Hippocampal formation (tissue), 2 donors: ENCODE data around the gene COCH.

Source experiments
- DNase-seq, 2 donors: peaks; one replicate each; lab custom pipeline; 2025; lab: John Stamatoyannopoulos, UW

The COCH gene

GRCh38 chr14:30874120-30874998, at the start of gene COCH:
Gene COCH (plus strand): TSS chr14:30874559. CDS start chr14:30874939, 380 bp downstream.
- no peak for DNase-seq

DNA sequence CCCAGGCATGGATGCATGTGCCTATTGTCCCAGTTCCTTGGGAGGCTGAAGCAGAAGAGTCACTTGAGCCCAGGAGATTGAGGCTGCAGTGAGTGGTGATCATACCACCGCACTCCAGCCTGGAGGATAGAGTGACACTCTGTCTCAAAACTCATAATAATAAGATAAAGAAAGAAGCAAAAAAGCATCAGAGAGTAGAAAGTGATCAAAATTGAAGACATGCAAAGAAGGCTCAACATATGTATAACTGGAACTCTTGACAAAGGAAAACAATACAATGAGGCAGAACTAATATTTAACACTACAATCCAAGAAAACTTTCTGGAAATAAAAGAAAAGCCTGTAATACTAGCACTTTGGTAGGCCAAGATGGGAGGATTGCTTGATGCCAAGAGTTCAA, 48.3 kb upstream of the COCH start:
- no peak for DNase-seq

GRCh38 chr14:30829853-30830252, 44.5 kb upstream of the COCH start:
- no peak for DNase-seq

- DNase-seq, result no peak
Measured at GRCh38 chr14:30834353-30834752, 40.0 kb upstream of the COCH start.

DNA sequence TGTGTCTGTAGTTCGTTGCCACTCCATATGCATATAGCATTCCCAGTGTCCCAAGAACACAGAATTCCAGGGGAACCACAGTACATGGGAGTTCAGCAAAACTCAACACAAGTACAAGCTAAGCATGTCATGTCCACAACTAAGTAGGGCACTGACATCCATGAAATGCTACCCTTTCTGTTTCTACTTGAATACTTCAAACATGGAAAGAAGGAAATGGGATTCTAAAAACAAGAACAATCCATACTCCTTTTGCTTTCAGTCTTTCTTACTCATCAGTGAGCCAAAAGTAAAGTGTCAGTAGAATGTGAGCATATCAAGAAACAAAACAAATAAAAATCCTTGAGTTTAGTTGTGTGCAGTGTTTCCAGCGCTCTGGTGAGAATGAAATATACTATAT, 36.0 kb upstream of the COCH start:
- DNase-seq, result no peak

DNA sequence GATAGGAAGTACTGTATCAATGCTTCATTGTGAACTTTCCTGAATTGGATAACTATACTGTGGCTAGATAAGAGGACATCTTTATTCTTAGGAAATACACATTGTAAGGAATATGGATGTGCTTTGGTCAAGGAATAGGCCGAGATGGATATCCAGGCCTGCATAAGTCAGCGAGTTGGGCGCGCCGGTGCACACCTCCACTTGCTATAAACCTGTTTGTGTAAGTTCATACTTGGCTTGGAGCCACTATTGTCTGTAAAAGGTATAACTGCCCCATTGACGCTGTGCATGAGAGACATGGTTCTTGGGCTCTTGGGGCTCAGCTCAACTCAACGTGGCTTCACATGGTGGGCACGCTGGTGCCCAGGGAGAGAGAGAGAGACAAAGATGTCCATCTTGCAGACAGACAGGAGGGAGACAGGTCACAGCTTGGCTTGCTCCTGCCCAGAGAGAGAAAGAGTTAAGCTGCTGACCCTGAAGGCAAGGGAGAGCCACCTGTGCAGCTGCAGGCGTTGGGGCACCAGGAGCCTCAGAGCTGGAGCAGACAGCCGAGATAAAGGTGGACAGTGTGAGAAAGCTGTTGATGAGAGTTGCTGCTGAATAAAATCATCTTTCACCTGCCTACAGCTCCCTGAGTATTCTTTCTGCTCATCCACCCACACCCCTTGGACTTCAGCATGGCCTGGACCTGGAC, 34.1 kb upstream of the COCH start:
- DNase-seq, result no peak

- no peak for DNase-seq
Measured at GRCh38 chr14:30842431-30842830, 31.9 kb upstream of the COCH start.

GRCh38 chr14:30848449-30849240, 25.7 kb upstream of the COCH start:
- DNase-seq, result no peak

DNA sequence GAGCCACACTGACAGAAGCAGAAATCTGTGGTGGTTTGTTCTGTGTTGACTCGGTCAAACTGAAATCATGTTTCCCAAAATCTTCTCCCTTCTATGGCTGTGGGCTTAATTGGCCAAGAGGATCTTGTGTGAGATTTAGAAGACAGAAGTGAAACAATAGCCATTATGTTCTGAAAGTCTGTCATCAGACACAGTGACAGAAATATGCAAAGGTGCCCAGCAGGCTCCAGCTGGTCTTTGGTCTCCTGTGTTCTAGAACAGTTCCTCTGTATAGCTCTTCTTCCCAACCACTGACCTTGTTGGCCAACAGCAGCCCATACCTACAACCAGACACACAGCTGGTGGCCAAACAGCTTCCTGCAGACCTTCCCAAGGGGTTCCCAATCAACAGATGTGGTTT, 25.0 kb upstream of the COCH start:
- no peak for DNase-seq

- no peak for DNase-seq
Measured at GRCh38 chr14:30849983-30850382, 24.4 kb upstream of the COCH start.

DNA sequence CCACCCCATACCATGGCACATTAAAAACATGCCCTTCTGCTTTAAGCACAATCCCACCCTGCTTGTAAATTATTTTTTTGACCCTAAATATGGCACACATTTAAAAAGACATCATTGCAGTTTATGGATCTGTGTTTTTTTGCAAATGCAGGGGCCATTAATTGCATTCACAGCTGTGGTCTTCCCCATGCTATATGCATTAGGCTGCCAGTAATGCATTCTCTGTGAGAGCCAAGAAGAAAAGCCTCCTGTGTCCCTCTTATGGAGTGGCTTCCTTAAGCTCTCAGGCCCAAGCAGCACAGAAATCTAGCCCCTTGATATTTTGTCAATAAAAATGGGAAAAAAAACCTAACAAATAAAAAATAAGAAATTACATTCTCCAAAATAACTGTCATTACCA, 20.4 kb upstream of the COCH start:
- DNase-seq, result no peak

DNA sequence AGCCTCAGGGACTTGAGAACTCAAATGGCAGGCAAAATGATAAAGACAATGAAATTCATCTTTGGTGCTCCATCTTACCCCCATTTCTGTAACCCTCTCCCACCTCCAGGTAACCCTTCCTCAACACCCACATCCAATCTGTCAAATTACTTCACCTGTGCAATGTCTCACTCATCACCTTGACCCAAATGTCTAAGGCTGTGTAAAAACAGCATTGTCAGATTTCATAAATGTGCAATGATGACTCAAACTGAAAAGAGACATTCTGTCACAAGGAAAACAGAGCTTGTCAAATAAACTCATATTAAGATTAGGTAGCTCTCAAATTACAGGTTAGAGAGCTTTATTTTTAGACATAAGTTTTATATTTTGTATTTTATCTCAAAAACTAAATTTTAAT, 19.9 kb upstream of the COCH start:
- no peak for DNase-seq

GRCh38 chr14:30855345-30856037, 18.9 kb upstream of the COCH start:
- no peak for DNase-seq

DNA sequence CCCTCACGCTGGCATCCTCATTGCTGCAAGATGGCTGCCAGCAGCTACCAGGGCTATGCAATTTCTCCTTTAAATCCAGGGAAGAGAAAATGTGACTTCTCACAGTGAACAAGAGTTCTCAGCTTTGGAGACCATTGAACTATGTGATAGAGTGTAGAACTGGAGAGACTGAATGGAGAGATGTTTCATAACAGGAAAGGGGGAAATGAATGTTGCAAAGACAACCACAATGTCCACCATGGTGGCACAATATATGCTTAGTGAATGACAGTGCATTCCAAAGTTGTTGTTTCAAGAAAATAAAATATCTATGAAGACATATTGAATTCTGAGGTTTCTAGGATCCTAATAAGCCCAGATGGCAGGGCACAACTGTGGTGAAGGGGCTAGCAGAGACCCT, 13.2 kb upstream of the COCH start:
- no peak for DNase-seq

DNA sequence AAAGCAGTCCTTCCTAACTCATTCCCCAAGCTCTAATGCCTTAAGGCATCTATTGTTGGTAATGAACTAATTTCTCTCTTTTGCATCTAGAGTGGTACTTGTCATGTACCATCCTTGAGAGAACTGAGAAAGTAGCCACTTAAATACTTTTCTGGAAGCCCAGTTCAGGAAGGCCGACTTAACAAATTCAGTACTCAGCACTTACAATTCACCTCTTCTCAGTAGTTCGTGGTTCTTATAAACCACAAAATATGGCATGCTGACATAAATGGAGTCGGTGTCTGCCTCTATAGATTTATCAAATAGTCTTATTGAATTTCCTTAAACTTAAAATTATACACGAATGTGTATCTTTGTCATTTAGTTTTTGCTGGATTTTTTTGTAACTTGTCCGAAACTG, 9.4 kb upstream of the COCH start:
- no peak for DNase-seq

- DNase-seq, result no peak
Measured at GRCh38 chr14:30868736-30869135, 5.6 kb upstream of the COCH start.

DNA sequence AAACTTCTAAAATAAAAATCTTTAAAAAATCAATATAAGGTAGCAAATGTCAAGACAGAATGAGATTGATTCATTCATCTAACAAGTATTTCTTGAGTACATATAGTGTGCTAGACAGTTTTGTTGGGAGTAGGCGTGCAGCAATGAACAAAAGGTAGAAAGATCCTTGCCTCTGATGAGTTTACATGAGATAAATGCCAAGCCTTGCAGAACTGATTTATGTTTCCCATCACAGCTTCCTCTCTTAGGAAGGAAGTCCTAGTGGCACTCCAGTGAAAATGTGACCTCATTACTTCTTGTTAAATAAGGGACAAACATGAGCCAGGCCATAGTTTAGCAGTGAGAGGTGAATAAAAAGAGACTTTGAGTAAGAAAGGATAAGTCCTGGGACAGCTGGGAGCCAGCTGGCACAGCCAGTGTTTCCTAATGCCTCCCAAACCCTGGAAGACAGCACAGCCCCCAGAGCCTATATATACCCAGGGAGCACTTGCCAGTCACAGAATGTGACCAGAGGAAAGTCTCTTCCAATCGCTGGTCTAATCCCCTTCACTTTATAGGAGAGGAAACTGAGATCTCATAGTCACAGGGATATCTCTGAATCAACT, 4.7 kb upstream of the COCH start:
- DNase-seq, result no peak

DNA sequence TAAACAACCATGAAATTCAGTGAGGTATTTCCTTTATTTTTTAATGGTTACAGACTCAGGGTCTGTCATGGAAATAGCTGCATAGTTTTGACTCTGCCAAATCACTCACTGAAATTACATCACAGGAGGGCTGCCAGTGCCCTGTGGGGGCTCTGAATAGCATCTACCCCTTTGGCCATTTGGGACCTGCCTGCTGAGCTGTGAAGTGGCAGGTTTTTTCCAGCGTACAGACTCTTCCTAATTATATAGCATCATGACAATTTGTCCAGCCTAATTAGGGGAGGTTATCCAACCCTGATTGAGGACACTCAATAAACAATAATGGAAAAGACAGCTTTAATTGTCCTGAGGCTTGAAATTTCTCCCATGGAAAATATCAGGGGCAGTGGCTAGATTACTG, 1.8 kb upstream of the COCH start:
- DNase-seq, result no peak

DNA sequence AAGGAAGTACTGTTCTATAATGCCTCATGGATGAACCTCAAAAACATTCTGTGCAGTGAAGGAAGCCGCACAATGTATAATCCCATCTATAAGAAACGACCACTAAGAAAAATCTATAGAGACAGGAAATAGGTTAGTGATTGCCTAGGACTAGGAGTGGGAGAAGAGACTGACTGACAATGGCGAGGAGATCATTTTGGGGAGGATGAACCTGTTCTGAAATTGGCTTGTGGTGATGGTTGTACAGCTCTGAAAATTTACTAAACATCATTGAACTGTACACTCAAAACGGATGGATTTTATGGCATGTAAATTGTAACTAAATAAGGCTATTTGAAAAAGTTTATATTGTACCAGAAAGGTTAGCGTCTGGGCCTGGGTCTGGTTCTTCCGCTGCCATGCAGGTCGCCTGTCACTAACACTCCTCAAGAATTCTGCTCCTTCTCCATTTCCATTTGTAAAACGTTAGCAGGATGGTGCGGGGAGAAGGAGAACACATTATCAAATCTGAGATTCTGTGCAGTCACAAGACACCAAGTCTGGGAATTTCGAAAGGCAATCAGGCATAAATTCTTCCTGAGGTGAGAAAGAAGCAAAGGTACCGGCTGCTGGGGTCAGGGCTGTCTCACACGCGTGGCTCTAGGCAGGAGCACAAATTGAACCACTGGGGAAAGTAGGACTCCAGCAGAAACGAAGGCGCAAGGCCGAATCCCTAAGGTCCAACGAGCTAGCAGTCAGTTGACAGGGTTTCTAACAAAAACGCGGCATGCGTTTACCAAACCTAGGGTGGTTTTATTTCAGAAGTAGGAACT, 845 bp upstream of the COCH start:
- DNase-seq, result no peak

- DNase-seq, result no peak
Measured at GRCh38 chr14:30874999-30875787, 834 bp downstream of the COCH start.
